Stimulated activated CD4-positive, alpha-beta T cell treated with anti-CD3 and anti-CD28 coated beads, Interleukin-1b, Interleukin-23, amount 100 ng/mL, for 48 hours (primary cell): Measurements from ENCODE around the gene SLC10A7.

Experiments
- DNase-seq: peaks from one replicate; pipeline ENCODE4 v3.0.0-alpha.2; 2020

Gene SLC10A7, protein sequence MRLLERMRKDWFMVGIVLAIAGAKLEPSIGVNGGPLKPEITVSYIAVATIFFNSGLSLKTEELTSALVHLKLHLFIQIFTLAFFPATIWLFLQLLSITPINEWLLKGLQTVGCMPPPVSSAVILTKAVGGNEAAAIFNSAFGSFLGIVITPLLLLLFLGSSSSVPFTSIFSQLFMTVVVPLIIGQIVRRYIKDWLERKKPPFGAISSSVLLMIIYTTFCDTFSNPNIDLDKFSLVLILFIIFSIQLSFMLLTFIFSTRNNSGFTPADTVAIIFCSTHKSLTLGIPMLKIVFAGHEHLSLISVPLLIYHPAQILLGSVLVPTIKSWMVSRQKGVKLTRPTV

DNA sequence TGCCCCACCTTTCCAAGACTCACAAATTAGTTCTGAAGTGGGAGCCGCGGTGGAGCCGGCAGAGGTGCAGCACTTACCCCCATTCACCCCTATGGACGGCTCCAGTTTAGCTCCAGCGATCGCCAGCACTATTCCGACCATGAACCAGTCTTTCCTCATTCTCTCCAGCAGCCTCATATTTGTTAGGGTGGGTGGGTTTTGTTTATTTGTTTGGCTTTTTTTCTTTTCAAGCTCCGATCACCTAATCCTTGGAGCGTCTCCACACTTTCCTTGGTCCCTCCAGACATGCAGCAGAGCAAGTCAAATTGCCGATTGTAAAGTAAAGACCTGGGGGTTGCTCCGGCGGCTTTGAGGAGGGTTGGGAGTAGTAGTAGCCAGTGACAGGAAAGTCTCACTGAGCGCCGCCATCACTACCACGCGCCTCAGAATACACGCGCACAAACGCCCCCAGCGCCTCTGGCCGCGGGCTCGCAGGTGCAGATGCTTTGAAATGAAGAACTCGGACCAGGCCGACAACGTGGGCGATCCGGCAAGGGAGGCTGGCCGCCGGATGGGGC, at the start of gene SLC10A7:
Gene SLC10A7 (minus strand): TSS at position 400 of the 557 bp plus-strand sequence. CDS start 223 bp downstream, at position 177.
- peak; percentile 72 for DNase-seq

GRCh38 chr4:146567396-146567795, 45.7 kb upstream of the SLC10A7 start:
- no peak for DNase-seq

- DNase-seq, result no peak
Observed at GRCh38 chr4:146564492-146564891, 42.8 kb upstream of the SLC10A7 start.

DNA sequence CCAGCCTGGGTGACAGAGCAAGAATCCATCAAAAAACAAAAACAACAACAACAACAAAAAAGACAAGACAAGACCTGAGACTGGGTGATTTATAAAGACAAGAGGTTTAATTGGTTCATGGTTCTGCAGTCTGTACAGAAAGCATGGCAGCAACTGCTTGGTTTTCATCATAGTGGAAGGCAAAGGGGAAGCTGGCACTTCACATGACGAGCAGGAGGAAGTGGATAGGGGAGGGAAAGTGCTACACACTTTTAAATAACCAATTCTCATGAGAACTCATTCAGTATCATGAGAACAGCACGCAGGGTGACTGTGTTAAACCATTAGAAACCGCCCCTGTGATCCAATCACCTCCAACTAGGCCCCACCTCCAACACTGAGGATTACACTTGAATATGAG, 28.4 kb upstream of the SLC10A7 start:
- DNase-seq, result no peak

- no peak for DNase-seq
Observed at GRCh38 chr4:146548443-146548842, 26.7 kb upstream of the SLC10A7 start.

DNA sequence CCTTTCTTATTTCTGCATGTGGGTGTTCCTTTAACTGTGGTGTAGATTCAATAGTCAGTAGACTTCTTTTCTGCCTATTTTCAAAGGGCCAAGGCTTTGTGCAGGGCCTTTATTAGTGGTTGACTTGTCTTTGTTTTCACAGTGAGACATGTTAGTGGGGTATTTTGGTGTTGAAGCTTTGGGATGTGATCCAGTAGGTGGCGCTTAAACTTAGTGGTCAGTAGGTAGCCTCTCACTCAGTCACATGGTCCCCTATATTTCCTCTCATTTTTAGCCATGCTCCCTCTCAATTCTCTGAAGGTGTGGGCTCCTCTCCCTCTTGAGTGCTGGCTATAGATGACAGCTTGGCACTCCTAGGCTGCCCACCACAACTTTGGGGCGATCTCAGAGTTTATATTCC, 23.4 kb upstream of the SLC10A7 start:
- no peak for DNase-seq

- DNase-seq, result no peak
Observed at GRCh38 chr4:146534178-146534577, 12.4 kb upstream of the SLC10A7 start.

GRCh38 chr4:146525754-146526153, 4.0 kb upstream of the SLC10A7 start:
- no peak for DNase-seq

DNA sequence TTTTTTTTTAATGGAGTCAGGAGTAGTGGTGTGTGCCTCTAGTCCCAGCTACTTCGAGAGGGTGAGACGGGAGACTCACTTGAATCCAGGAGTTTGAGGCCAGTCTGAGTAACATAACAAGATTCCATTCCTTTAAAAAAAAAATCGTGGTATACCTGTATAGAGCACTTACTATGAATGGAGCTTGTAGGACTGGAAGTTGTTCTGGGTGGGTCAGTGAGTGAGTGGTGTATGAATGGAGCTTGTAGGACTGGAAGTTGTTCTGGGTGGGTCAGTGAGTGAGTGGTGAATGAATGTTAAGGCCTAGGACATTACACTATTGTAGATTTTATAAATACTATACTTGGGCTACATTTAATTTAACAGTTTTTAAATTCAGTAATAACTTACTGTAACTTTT, 2.9 kb upstream of the SLC10A7 start:
- DNase-seq, result no peak

DNA sequence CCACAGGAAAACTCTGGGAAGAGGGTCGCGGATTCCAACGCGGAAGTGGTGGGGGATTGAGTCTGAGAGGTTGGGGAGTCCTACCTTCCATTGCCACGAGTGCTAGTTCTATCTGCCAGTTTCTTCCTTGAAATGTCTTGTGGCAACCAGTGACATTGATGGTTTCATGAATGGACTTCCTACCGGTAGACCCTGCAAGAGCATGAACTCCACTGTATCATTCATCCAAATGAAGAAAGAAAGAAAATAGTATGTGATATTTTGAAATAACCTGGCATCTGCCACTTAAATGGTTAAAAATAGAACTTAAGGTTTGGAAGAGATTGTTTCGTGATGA, 1.1 kb upstream of the SLC10A7 start:
- DNase-seq, result no peak

DNA sequence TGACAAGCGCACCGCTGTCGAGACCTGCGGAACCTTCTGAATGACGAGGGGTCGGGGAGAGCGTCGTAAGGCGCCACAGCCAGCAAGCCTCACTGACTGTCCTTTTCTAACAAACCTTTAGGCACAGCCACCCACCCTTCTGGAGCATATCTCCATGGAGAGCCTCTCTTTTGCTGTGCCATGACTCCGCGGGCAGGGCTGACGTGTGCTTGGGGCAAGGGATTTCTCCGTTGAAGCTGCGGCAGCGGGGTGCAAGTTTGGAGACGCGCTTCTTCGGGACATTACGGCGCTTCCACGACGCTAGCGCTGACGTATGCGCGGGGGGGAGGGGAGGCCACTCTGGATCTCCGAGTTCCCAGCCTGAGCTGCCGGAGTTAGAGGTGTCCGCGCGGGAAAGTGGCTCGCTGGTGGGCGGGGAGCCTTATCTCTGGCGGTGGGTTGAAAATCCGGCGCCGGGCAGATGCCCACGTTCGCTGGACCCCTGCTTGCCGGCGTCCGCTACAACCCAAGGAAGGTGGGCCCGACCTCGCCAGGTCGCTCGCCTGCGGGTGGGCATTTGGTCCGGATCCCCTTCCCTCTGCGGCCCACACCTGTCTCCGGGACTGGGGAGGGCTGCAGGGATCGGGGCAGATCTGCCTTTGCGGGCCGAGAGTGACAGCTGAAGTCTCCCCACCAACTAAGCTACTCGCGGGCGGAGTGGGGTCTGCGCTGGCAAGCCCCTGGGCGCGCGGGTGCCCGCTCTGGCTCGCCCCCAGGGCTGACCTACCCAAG, 543 bp upstream of the SLC10A7 start:
- DNase-seq, result peak; percentile 85

DNA sequence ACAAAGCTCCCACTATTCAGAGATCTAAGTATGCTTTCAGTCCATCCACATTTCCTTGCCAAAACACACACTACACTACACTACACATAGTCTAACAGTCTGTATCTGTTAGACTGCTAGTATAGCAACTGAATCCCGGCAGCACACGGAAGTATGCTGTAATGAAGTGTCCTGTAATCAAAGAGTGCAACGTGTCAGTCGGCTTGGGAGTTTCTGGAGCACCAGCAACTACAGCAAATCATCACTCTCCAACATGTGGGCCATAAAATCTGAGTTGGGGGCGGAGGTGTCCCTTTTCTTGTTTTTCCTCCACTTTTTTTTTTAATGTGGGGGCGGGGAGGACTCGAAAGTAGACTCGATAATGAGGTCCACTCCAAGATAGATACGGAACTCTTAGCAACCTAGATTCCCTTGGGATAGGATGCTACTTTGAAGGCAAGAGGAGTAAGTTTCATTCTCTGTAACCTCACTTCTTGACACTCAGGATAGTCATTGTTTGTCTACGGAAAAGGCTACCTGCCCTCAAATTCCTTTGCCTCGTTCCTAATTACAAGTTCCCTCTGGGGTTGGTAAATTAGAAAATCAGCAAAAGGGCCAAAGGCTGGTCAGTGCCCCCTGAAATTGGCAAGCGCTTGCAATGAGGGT, 722 bp downstream of the SLC10A7 start:
- DNase-seq, result peak; percentile 16

GRCh38 chr4:146514651-146515357, 6.9 kb downstream of the SLC10A7 start:
- DNase-seq, result no peak

DNA sequence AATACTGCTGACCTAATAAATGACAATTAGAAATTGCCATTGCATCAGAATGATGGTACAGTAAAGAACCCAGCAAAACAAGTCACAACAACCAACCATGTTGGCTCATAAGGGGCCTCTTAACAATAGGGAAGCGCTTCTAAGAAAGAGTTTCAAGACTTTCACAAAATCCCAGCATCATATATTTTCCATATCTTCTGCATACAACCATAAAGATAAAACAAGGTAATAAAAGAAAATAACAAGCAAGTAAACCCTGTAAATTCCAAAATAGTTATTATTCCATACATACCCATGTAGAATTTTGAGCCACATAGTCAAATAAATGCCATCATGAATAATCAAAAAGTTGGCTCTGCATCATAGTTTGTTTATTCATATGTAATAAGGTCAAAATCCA, 8.2 kb downstream of the SLC10A7 start:
- no peak for DNase-seq

GRCh38 chr4:146511381-146511780, 10.4 kb downstream of the SLC10A7 start:
- no peak for DNase-seq

DNA sequence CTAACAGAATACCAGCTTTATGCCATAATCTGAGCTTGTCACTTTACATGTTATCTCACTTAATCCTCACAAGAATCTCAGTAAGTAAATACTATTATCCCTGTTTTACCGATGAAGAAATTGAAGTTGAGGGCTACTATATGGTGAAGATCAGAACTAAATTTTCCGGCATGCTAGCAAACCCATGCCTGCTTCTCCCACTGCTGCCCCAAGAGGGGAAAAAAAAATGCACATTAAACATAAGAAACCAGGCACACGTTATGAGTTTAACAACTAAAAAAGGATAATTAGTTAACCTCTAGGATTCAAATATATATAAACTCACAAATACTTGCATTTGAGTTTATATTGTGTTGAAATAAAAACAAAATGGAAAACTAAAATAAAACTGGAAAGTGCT, 10.8 kb downstream of the SLC10A7 start:
- no peak for DNase-seq

DNA sequence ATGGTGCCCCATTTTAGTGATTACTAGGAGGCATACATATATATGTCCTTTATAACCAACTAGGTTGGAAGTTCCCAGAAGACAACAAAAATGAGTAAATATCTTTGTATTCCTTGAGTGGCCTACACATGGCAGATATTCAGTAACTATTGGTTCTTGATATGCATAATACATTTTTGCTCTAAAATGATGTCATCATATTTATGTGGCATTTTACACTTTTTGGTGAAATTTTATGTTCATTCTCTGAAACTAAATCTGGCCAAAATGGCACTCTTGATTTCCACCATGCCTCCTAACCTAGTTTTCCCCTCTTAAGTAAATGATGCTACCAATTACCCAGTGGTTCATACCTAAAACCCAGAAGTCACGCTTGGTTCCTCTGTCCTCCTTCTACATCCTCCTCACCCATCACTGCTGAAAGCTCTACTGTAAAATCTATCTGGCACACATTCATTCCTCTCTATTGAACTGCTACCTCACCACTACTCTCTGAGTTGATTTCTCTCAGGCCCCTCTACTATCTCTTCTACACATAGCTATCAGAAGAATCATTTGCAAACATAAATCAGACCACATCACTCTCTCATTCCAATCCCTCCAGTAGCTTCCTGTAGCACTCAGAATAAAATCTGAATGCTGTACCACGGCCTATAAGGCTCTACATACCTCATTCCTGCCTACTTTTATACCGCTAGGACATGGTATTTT, 13.4 kb downstream of the SLC10A7 start:
- no peak for DNase-seq

GRCh38 chr4:146507632-146508031, 14.1 kb downstream of the SLC10A7 start:
- DNase-seq, result no peak

GRCh38 chr4:146506272-146506671, 15.5 kb downstream of the SLC10A7 start:
- DNase-seq, result no peak

DNA sequence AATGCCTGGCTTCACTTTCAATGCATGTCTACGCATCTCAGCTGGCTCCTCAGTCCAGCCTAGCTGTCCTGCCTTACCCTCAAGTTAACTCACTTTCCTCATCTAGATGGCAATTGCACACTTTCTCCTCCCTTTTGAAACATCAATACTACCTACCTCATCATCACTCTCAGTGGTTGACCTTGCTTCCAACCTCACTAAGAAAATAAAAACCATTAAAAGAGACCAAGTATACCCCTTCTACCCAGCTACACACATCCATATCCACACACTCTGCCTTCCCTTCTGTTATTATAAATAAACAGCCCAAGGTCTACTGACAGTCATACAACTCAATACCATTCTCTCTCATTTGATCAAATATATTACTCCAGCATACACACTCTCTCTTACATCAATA, 21.5 kb downstream of the SLC10A7 start:
- no peak for DNase-seq

DNA sequence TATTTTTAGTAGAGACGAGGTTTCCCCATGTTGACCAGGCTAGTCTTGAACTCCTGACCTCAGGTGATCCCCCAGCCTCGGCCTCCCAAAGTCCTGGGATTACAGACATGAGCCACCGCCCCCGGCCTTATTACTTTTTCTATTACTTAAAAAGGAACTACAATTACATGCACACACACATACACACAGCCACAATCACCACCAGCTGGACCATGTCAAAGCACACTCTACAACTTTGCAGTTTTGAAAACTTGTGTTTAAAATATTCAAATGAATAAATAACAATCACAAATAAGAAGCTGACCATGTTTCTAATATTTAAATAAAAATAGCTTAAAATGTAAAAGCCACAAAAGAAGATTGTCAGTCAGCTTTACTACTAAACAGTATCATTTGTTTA, 23.4 kb downstream of the SLC10A7 start:
- DNase-seq, result no peak

DNA sequence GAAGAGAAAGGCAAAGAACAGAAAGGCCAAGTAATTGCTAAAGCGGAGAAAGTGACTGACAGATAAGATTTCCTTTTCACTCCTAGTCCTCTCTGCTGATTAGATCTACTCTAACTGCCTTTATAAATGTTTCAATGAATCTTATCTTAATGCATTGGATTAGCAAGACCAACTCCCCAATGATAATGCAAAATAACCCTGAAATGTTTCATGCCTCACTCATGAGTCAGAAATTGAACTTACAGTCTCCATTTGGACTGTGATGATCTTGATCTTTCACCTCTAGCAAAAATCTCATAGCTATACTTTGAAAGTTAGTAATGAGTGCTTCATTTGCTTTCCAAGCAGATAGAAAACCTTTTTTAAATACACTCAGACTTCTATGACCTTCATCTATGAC, 26.5 kb downstream of the SLC10A7 start:
- no peak for DNase-seq
